GM12874 (cell line): ENCODE results near the gene FHL2.

Experiments used
- CTCF ChIP-seq: IDR thresholded peaks from 2 replicates; pipeline ENCODE4 v1.5.1; 2011; ENCODE audit warnings: low read depth, mild to moderate bottlenecking, control low read depth, low read length, moderate library complexity; ENCODE audit not compliant: insufficient read depth

The FHL2 gene

GRCh38 chr2:105323111-105323510, 75.7 kb downstream of the FHL2 start:
- TF ChIP-seq CTCF: no peak

GRCh38 chr2:105321875-105322646, 76.8 kb downstream of the FHL2 start:
- no peak for TF ChIP-seq CTCF

GRCh38 chr2:105320651-105321215, 78.1 kb downstream of the FHL2 start:
- TF ChIP-seq CTCF: no peak

- TF ChIP-seq CTCF: no peak
These were observed 80.9 kb downstream of the FHL2 start for GRCh38 chr2:105317937-105318336.

GRCh38 chr2:105315314-105315713, 83.5 kb downstream of the FHL2 start:
- TF ChIP-seq CTCF: no peak

GRCh38 chr2:105313877-105314276, 85.0 kb downstream of the FHL2 start:
- no peak for TF ChIP-seq CTCF
